Measurements from ENCODE around the gene B4GALNT4. TPM values are rescaled to one million over a fixed set of nuclear protein-coding genes. Genes with fewer than 3 reads are reported as not detected.

B4GALNT4 gene
- total and polyA plus RNA-seq, 12 donors, result 0.15 to 30.3 (median 1.6) TPM; not detected in 2

GRCh38 chr11:380996-381395 lies 11.7 kb downstream of the B4GALNT4 start:
- 74 to 94% (median 87%) methylated on average over 4 to 14 of the region's 14 CpGs for WGBS, 4 donors
- no peaks in the 10 kb centered on the region for H3K4me1 ChIP-seq (replicated peaks in 1 of 2)
- no peaks in the 10 kb centered on the region for H3K27me3 ChIP-seq
- H3K9me3 ChIP-seq (replicated peaks in 1 of 3), result no peaks in the 10 kb centered on the region
- H3K4me3 ChIP-seq, result no peak overlapping the region
- no peak for TF ChIP-seq POLR2A (IDR thresholded peaks at IDR 0.05)
- no peak for TF ChIP-seq CTCF (IDR thresholded peaks at IDR 0.05)
- no peak for DNase-seq
- H3K27ac ChIP-seq, result no peak overlapping the region
- H3K36me3 ChIP-seq (replicated peaks in 1 of 2), result no peaks in the 10 kb centered on the region
- intact Hi-C loops (cut with DNase I), result no loop called here

GRCh38 chr11:381501-382072 lies 12.3 kb downstream of the B4GALNT4 start:
- H3K4me1 ChIP-seq (replicated peaks in 1 of 2), result no peaks in the 10 kb centered on the region
- no peak for TF ChIP-seq POLR2A (IDR thresholded peaks at IDR 0.05)
- TF ChIP-seq CTCF (IDR thresholded peaks at IDR 0.05), result no peak
- intact Hi-C loops (cut with DNase I), result no loop called here
- no peaks in the 10 kb centered on the region for H3K9me3 ChIP-seq (replicated peaks in 1 of 3)
- H3K27ac ChIP-seq, result no peak overlapping the region
- no peak overlapping the region for H3K4me3 ChIP-seq
- H3K36me3 ChIP-seq (replicated peaks in 1 of 2), result no peaks in the 10 kb centered on the region
- no peaks in the 10 kb centered on the region for H3K27me3 ChIP-seq
- WGBS, 4 donors, result 44 to 62% (median 57%) methylated on average over 7 to 30 of the region's 35 CpGs
- no peak for DNase-seq

GRCh38 chr11:382081-382629 lies 12.9 kb downstream of the B4GALNT4 start:
- H3K4me1 ChIP-seq (replicated peaks in 1 of 2), result no peaks in the 10 kb centered on the region
- intact Hi-C loops (cut with DNase I), result no loop called here
- DNase-seq, result no peak
- H3K27ac ChIP-seq, result no peak overlapping the region
- no peaks in the 10 kb centered on the region for H3K27me3 ChIP-seq
- TF ChIP-seq POLR2A (IDR thresholded peaks at IDR 0.05) (no peak), CTCF (IDR thresholded peaks at IDR 0.05) (no peak)
- no peak overlapping the region for H3K4me3 ChIP-seq
- no peaks in the 10 kb centered on the region for H3K36me3 ChIP-seq (replicated peaks in 1 of 2)
- H3K9me3 ChIP-seq (replicated peaks in 1 of 3), result no peaks in the 10 kb centered on the region
- 63 to 69% (median 66%) methylated on average over 8 to 11 of the region's 11 CpGs for WGBS, 4 donors

GRCh38 chr11:383431-383830 lies 14.1 kb downstream of the B4GALNT4 start:
- no peaks in the 10 kb centered on the region for H3K4me1 ChIP-seq (replicated peaks in 1 of 2)
- no peak for DNase-seq
- TF ChIP-seq CTCF (IDR thresholded peaks at IDR 0.05), result no peak
- TF ChIP-seq POLR2A (IDR thresholded peaks at IDR 0.05), result no peak
- intact Hi-C loops (cut with DNase I), result no loop called here
- H3K27ac ChIP-seq, result no peak overlapping the region
- WGBS, 4 donors, result 77 to 90% (median 87%) methylated on average over 11 to 14 of the region's 14 CpGs
- no peaks in the 10 kb centered on the region for H3K36me3 ChIP-seq (replicated peaks in 1 of 2)
- H3K27me3 ChIP-seq, result no peaks in the 10 kb centered on the region
- H3K4me3 ChIP-seq, result no peak overlapping the region
- no peaks in the 10 kb centered on the region for H3K9me3 ChIP-seq (replicated peaks in 1 of 3)
